HepG2 (cell line): ENCODE data around the gene OBSL1. TPM values are rescaled to one million over a fixed set of nuclear protein-coding genes. Genes with fewer than 3 reads are reported as not detected.

Source experiments
- AGO2 ChIP-seq: fragments of 200-400 bp; formaldehyde crosslinking; optimal IDR thresholded peaks from 2 replicates; pipeline ENCODE3; 2017; ENCODE audit warnings: mild to moderate bottlenecking, low read depth, low read length, moderate library complexity
- AKAP8 ChIP-seq: sonication (generic); formaldehyde crosslinking; IDR thresholded peaks from 2 replicates; pipeline ENCODE4 v1.5.1; 2020; ENCODE audit warnings: mild to moderate bottlenecking, missing genetic modification reagents
- E2F1 ChIP-seq: sonication (generic); formaldehyde crosslinking; IDR thresholded peaks from 2 replicates; pipeline ENCODE4 v1.5.0; 2020; ENCODE audit warnings: missing genetic modification reagents
- PATZ1 ChIP-seq: sonication (generic); formaldehyde crosslinking; IDR thresholded peaks from 2 replicates; pipeline ENCODE4 v1.4.0; 2020; ENCODE audit warnings: missing genetic modification reagents
- PBX3 ChIP-seq: sonication (generic); formaldehyde crosslinking; IDR thresholded peaks from 2 replicates; pipeline ENCODE4 v1.8.1; 2023; ENCODE audit warnings: missing genetic modification reagents, inconsistent platforms, borderline replicate concordance
- POLR2AphosphoS5 ChIP-seq: IDR thresholded peaks from 2 replicates; pipeline ENCODE4 v1.6.1; 2012; ENCODE audit warnings: low read depth, low read length
- RARG ChIP-seq: sonication (generic); formaldehyde crosslinking; IDR thresholded peaks from 2 replicates; pipeline ENCODE4 v1.4.0; 2020; ENCODE audit warnings: low read depth, mild to moderate bottlenecking, missing genetic modification reagents
- RCOR2 ChIP-seq: IDR thresholded peaks from 2 replicates; pipeline ENCODE4 v1.6.1; 2016; ENCODE audit warnings: missing biosample characterization, missing genetic modification reagents
- RXRB ChIP-seq: IDR thresholded peaks from 2 replicates; pipeline ENCODE4 v1.6.1; 2016; ENCODE audit warnings: borderline replicate concordance, missing genetic modification reagents, missing compliant biosample characterization
- SKIL ChIP-seq: sonication (generic); formaldehyde crosslinking; IDR thresholded peaks from 2 replicates; pipeline ENCODE4 v1.8.0; 2022; ENCODE audit warnings: missing genetic modification reagents, mild to moderate bottlenecking, moderate library complexity, borderline replicate concordance
- ZMYM2 ChIP-seq: sonication (generic); formaldehyde crosslinking; IDR thresholded peaks from 2 replicates; pipeline ENCODE4 v1.8.0; 2022; ENCODE audit warnings: mild to moderate bottlenecking, missing genetic modification reagents
- ZNF17 ChIP-seq: sonication (generic); formaldehyde crosslinking; IDR thresholded peaks from 2 replicates; pipeline ENCODE4 v1.5.0; 2020; ENCODE audit warnings: mild to moderate bottlenecking, missing genetic modification reagents
- ZNF773 ChIP-seq: sonication (generic); formaldehyde crosslinking; IDR thresholded peaks from 2 replicates; pipeline ENCODE4 v1.4.0; 2020; ENCODE audit warnings: missing genetic modification reagents, borderline replicate concordance
- ZNF800 ChIP-seq: sonication (generic); formaldehyde crosslinking; IDR thresholded peaks from 2 replicates; pipeline ENCODE4 v1.4.0; 2020; ENCODE audit warnings: missing genetic modification reagents
- polyA plus RNA-seq, 8 experiments: library from polyadenylated mRNA; depleted of rRNA in 3 of 8; stranded (reverse) in 7 of 8; unstranded in 1 of 8; fragments of >200 nt; fragmentation: Illumina TruSeq in 4 of 8; extraction: Trizol in 4 of 8; gene quantifications; 2 replicates each; pipeline versions ENCODE4 v1.2.1 to v1.2.3, GENCODE V29; 2011 to 2016; ENCODE audit warnings: low read depth in 4 of 8, missing spikeins in 1 of 8, mixed read lengths in 1 of 8; ENCODE audit not compliant: insufficient read depth in 1 of 8
- total RNA-seq, 5 experiments: library from RNA; depleted of rRNA; stranded (reverse); fragments of >200 nt; fragmentation: Illumina TruSeq; extraction: Trizol; gene quantifications; 2 replicates each; pipeline ENCODE4 v1.2.3, GENCODE V29; 2016; ENCODE audit warnings: low read depth in 1 of 5

The OBSL1 gene
- total and polyA plus RNA-seq, 2 of the 13 experiments (the other 11 are each of a cell fraction or from before 2014, with no cell fraction given): 86.7 to 218 TPM

- peak; percentile 71 for TF ChIP-seq RXRB (CRISPR knock-in tag)
- TF ChIP-seq PATZ1 (CRISPR knock-in tag): 0 out of 2 replicates have a peak, but pooled peaks have one; percentile 9
- no peak; the same call in 1 of the 2 replicates for TF ChIP-seq AKAP8 (CRISPR knock-in tag)
- TF ChIP-seq POLR2AphosphoS5: peak; percentile 19; the same call in 1 of the 2 replicates
- TF ChIP-seq ZNF800 (CRISPR knock-in tag): 0 out of 2 replicates have a peak, but pooled peaks have one; percentile 15
- no peak for TF ChIP-seq ZMYM2 (CRISPR knock-in tag)
- no peak for TF ChIP-seq RCOR2 (CRISPR knock-in tag)
- TF ChIP-seq SKIL: 0 out of 2 replicates have a peak, but pooled peaks have one; percentile 4
- no peak for TF ChIP-seq AGO2
- no peak for TF ChIP-seq E2F1 (CRISPR knock-in tag)
- no peak for TF ChIP-seq PBX3 (CRISPR knock-in tag)
- TF ChIP-seq RARG: no peak
- no peak for TF ChIP-seq ZNF17 (CRISPR knock-in tag)
- TF ChIP-seq ZNF773: no peak
Observed at GRCh38 chr2:219575566-219576504, 4.5 kb upstream of the OBSL1 start (continued).
